ENCODE results near the gene MUC22. TPM values are rescaled to one million over a fixed set of nuclear protein-coding genes. Genes with fewer than 3 reads are reported as not detected.

MUC22 gene
- polyA plus RNA-seq, 1 donor (not counting 4 experiments of a cell fraction or from before 2014, with no cell fraction given) = not detected

- TF ChIP-seq CTCF (optimal IDR thresholded peaks at IDR 0.05 in 1 of 3, IDR thresholded peaks at IDR 0.05 in 1 of 3, conservative IDR thresholded peaks at IDR 0.05 in 1 of 3; ENCODE audit: extremely low read depth in 1 of 3, insufficient read depth in 2 of 3, low read length in 3 of 3) (no peak), EZH2 (IDR thresholded peaks at IDR 0.05; ENCODE audit: low read length) (no peak)
- Histone ChIP-seq H3K9me1 (ENCODE audit: control insufficient read depth, extremely low read depth, insufficient read depth, low read length) (no peaks in the 10 kb centered on the region), H3K9ac (ENCODE audit: control insufficient read depth, extremely low read depth, insufficient read depth, low read length) (no peak overlapping the region), H3K4me1 (ENCODE audit: control insufficient read depth, extremely low read depth, insufficient read depth, low read length) (no peaks in the 10 kb centered on the region), H3K4me2 (ENCODE audit: control insufficient read depth, extremely low read depth, insufficient read depth, low read depth, low read length) (no peak overlapping the region), H3K36me3 (ENCODE audit: control insufficient read depth in 2 of 2, extremely low read depth in 1 of 2, insufficient read depth in 2 of 2, low read length in 2 of 2) (no peaks in the 10 kb centered on the region), H3K79me2 (ENCODE audit: control insufficient read depth, insufficient read depth, low read length) (no peaks in the 10 kb centered on the region), H3K9me3 (ENCODE audit: control insufficient read depth, low read depth, low read length) (no peaks in the 10 kb centered on the region), H3K27ac (ENCODE audit: control insufficient read depth, insufficient read depth, low read length) (no peak overlapping the region), H3K27me3 (ENCODE audit: control insufficient read depth, extremely low read depth, insufficient read depth, low read length) (peaks cover 5% of the 10 kb centered on the region), H4K20me1 (ENCODE audit: control insufficient read depth, extremely low read depth, insufficient read depth, low read length) (no peaks in the 10 kb centered on the region), H3K4me3 (ENCODE audit: control insufficient read depth in 2 of 3, extremely low read depth in 1 of 3, insufficient read depth in 2 of 3, low read depth in 1 of 3, low read length in 3 of 3) (no peak overlapping the region), H2AFZ (ENCODE audit: control insufficient read depth, low read length) (no peak overlapping the region)
- no peak for DNase-seq (ENCODE audit: low read depth, low spot score)
- no peak for FAIRE-seq
- dilution Hi-C loops (cut with MboI; ENCODE audit: extremely low pct_ligation_motif_present, low sequenced_read_pairs) = no loop called here
Measured at GRCh38 chr6:30991891-30992290, 18.4 kb upstream of the MUC22 start.

GRCh38 chr6:30997301-30997700 lies 13.0 kb upstream of the MUC22 start:
- no peak for TF ChIP-seq EZH2 (IDR thresholded peaks at IDR 0.05; ENCODE audit: low read length)
- TF ChIP-seq CTCF (optimal IDR thresholded peaks at IDR 0.05 in 1 of 3, IDR thresholded peaks at IDR 0.05 in 1 of 3, conservative IDR thresholded peaks at IDR 0.05 in 1 of 3; ENCODE audit: extremely low read depth in 1 of 3, insufficient read depth in 2 of 3, low read length in 3 of 3) = no peak
- no peaks in the 10 kb centered on the region for H3K36me3 ChIP-seq (ENCODE audit: control insufficient read depth in 2 of 2, extremely low read depth in 1 of 2, insufficient read depth in 2 of 2, low read length in 2 of 2)
- DNase-seq (ENCODE audit: low read depth, low spot score) (no peak), FAIRE-seq (no peak)
- no peak overlapping the region for H3K4me2 ChIP-seq (ENCODE audit: control insufficient read depth, extremely low read depth, insufficient read depth, low read depth, low read length)
- H3K9me3 ChIP-seq (ENCODE audit: control insufficient read depth, low read depth, low read length) = no peaks in the 10 kb centered on the region
- H3K4me1 ChIP-seq (ENCODE audit: control insufficient read depth, extremely low read depth, insufficient read depth, low read length) = no peaks in the 10 kb centered on the region
- H3K9ac ChIP-seq (ENCODE audit: control insufficient read depth, extremely low read depth, insufficient read depth, low read length) = no peak overlapping the region
- H3K9me1 ChIP-seq (ENCODE audit: control insufficient read depth, extremely low read depth, insufficient read depth, low read length) = no peaks in the 10 kb centered on the region
- dilution Hi-C loops (cut with MboI; ENCODE audit: extremely low pct_ligation_motif_present, low sequenced_read_pairs) = no loop called here
- H3K27ac ChIP-seq (ENCODE audit: control insufficient read depth, insufficient read depth, low read length) = no peak overlapping the region
- no peaks in the 10 kb centered on the region for H4K20me1 ChIP-seq (ENCODE audit: control insufficient read depth, extremely low read depth, insufficient read depth, low read length)
- no peak overlapping the region for H2AFZ ChIP-seq (ENCODE audit: control insufficient read depth, low read length)
- no peak overlapping the region for H3K4me3 ChIP-seq (ENCODE audit: control insufficient read depth in 2 of 3, extremely low read depth in 1 of 3, insufficient read depth in 2 of 3, low read depth in 1 of 3, low read length in 3 of 3)
- H3K79me2 ChIP-seq (ENCODE audit: control insufficient read depth, insufficient read depth, low read length) = no peaks in the 10 kb centered on the region
- no peaks in the 10 kb centered on the region for H3K27me3 ChIP-seq (ENCODE audit: control insufficient read depth, extremely low read depth, insufficient read depth, low read length)

All from keratinocyte (primary cell).